ENCODE measurements around the gene SLC19A1.

The SLC19A1 gene

GRCh38 chr21:45524756-45525152 lies 17.5 kb downstream of the SLC19A1 start:
- TF ChIP-seq POLR2AphosphoS5 (IDR thresholded peaks at IDR 0.05; ENCODE audit: borderline replicate concordance, low read depth, low read length) (no peak), EZH2 (IDR thresholded peaks at IDR 0.05) (no peak), FOXP2 (optimal IDR thresholded peaks at IDR 0.05; ENCODE audit: control extremely low read depth, extremely low read length, insufficient read depth) (no peak)
- Histone ChIP-seq H3K27ac (no peak overlapping the region), H3K36me3 (ENCODE audit: insufficient read depth, low read length) (peaks cover 50% of the 10 kb centered on the region), H3K4me3 (no peak overlapping the region), H3K9ac (ENCODE audit: insufficient read length) (no peak overlapping the region), H3K9me3 (ENCODE audit: low read depth, low read length) (peaks cover 12% of the 10 kb centered on the region)
- no peak for DNase-seq (ENCODE audit: low read depth, low spot score)

GRCh38 chr21:45523411-45524101 lies 18.7 kb downstream of the SLC19A1 start:
- peaks cover 23% of the 10 kb centered on the region for H3K9me3 ChIP-seq (ENCODE audit: low read depth, low read length)
- H3K4me3 ChIP-seq, result no peak overlapping the region
- no peak for DNase-seq (ENCODE audit: low read depth, low spot score)
- no peak overlapping the region for H3K27ac ChIP-seq
- H3K36me3 ChIP-seq (ENCODE audit: insufficient read depth, low read length), result peaks cover 50% of the 10 kb centered on the region
- no peak overlapping the region for H3K9ac ChIP-seq (ENCODE audit: insufficient read length)
- no peak for TF ChIP-seq POLR2AphosphoS5 (IDR thresholded peaks at IDR 0.05; ENCODE audit: borderline replicate concordance, low read depth, low read length)
- no peak for TF ChIP-seq FOXP2 (optimal IDR thresholded peaks at IDR 0.05; ENCODE audit: control extremely low read depth, extremely low read length, insufficient read depth)
- no peak for TF ChIP-seq EZH2 (IDR thresholded peaks at IDR 0.05)

GRCh38 chr21:45522986-45523385 lies 19.3 kb downstream of the SLC19A1 start:
- Histone ChIP-seq H3K36me3 (ENCODE audit: insufficient read depth, low read length) (peaks cover 51% of the 10 kb centered on the region), H3K9ac (ENCODE audit: insufficient read length) (no peak overlapping the region), H3K27ac (no peak overlapping the region; the same call in 1 of the 2 replicates), H3K9me3 (ENCODE audit: low read depth, low read length) (peaks cover 29% of the 10 kb centered on the region), H3K4me3 (no peak overlapping the region)
- no peak for DNase-seq (ENCODE audit: low read depth, low spot score)
- TF ChIP-seq FOXP2 (optimal IDR thresholded peaks at IDR 0.05; ENCODE audit: control extremely low read depth, extremely low read length, insufficient read depth), result no peak
- no peak for TF ChIP-seq POLR2AphosphoS5 (IDR thresholded peaks at IDR 0.05; ENCODE audit: borderline replicate concordance, low read depth, low read length)
- no peak for TF ChIP-seq EZH2 (IDR thresholded peaks at IDR 0.05)

- Histone ChIP-seq H3K36me3 (ENCODE audit: insufficient read depth, low read length) (peaks cover 54% of the 10 kb centered on the region), H3K27ac (peak overlapping the region; percentile 21), H3K9me3 (ENCODE audit: low read depth, low read length) (peaks cover 30% of the 10 kb centered on the region), H3K4me3 (no peak overlapping the region), H3K9ac (ENCODE audit: insufficient read length) (no peak overlapping the region)
- TF ChIP-seq EZH2 (IDR thresholded peaks at IDR 0.05) (no peak), FOXP2 (optimal IDR thresholded peaks at IDR 0.05; ENCODE audit: control extremely low read depth, extremely low read length, insufficient read depth) (no peak), POLR2AphosphoS5 (IDR thresholded peaks at IDR 0.05; ENCODE audit: borderline replicate concordance, low read depth, low read length) (no peak)
- no peak for DNase-seq (ENCODE audit: low read depth, low spot score)
Measured at GRCh38 chr21:45522381-45522780, 19.9 kb downstream of the SLC19A1 start.

GRCh38 chr21:45521241-45521640 lies 21.0 kb downstream of the SLC19A1 start:
- Histone ChIP-seq H3K27ac (0 out of 2 replicates have a peak overlapping the region, but pooled peaks have one; percentile 29), H3K4me3 (no peak overlapping the region), H3K9me3 (ENCODE audit: low read depth, low read length) (peaks cover 30% of the 10 kb centered on the region), H3K9ac (ENCODE audit: insufficient read length) (no peak overlapping the region), H3K36me3 (ENCODE audit: insufficient read depth, low read length) (peaks cover 59% of the 10 kb centered on the region)
- DNase-seq (ENCODE audit: low read depth, low spot score), result no peak
- TF ChIP-seq EZH2 (IDR thresholded peaks at IDR 0.05), result no peak
- no peak for TF ChIP-seq FOXP2 (optimal IDR thresholded peaks at IDR 0.05; ENCODE audit: control extremely low read depth, extremely low read length, insufficient read depth)
- no peak for TF ChIP-seq POLR2AphosphoS5 (IDR thresholded peaks at IDR 0.05; ENCODE audit: borderline replicate concordance, low read depth, low read length)

- Histone ChIP-seq H3K36me3 (ENCODE audit: insufficient read depth, low read length) (peaks cover 52% of the 10 kb centered on the region), H3K27ac (no peak overlapping the region), H3K9me3 (ENCODE audit: low read depth, low read length) (peaks cover 30% of the 10 kb centered on the region), H3K4me3 (no peak overlapping the region), H3K9ac (ENCODE audit: insufficient read length) (no peak overlapping the region)
- DNase-seq (ENCODE audit: low read depth, low spot score), result no peak
- TF ChIP-seq FOXP2 (optimal IDR thresholded peaks at IDR 0.05; ENCODE audit: control extremely low read depth, extremely low read length, insufficient read depth) (no peak), POLR2AphosphoS5 (IDR thresholded peaks at IDR 0.05; ENCODE audit: borderline replicate concordance, low read depth, low read length) (no peak), EZH2 (IDR thresholded peaks at IDR 0.05) (no peak)
Measured at GRCh38 chr21:45519182-45519581, 23.1 kb downstream of the SLC19A1 start.

GRCh38 chr21:45518742-45519141 lies 23.5 kb downstream of the SLC19A1 start:
- no peak overlapping the region for H3K9ac ChIP-seq (ENCODE audit: insufficient read length)
- peaks cover 30% of the 10 kb centered on the region for H3K9me3 ChIP-seq (ENCODE audit: low read depth, low read length)
- H3K36me3 ChIP-seq (ENCODE audit: insufficient read depth, low read length), result peaks cover 54% of the 10 kb centered on the region
- no peak overlapping the region for H3K27ac ChIP-seq
- no peak overlapping the region for H3K4me3 ChIP-seq
- DNase-seq (ENCODE audit: low read depth, low spot score), result no peak
- no peak for TF ChIP-seq POLR2AphosphoS5 (IDR thresholded peaks at IDR 0.05; ENCODE audit: borderline replicate concordance, low read depth, low read length)
- TF ChIP-seq EZH2 (IDR thresholded peaks at IDR 0.05), result no peak
- TF ChIP-seq FOXP2 (optimal IDR thresholded peaks at IDR 0.05; ENCODE audit: control extremely low read depth, extremely low read length, insufficient read depth), result no peak

- TF ChIP-seq FOXP2 (optimal IDR thresholded peaks at IDR 0.05; ENCODE audit: control extremely low read depth, extremely low read length, insufficient read depth), result no peak
- no peak for TF ChIP-seq EZH2 (IDR thresholded peaks at IDR 0.05)
- TF ChIP-seq POLR2AphosphoS5 (IDR thresholded peaks at IDR 0.05; ENCODE audit: borderline replicate concordance, low read depth, low read length), result no peak
- no peak for DNase-seq (ENCODE audit: low read depth, low spot score)
Measured at GRCh38 chr21:45517249-45518065, 24.8 kb downstream of the SLC19A1 start.

More at GRCh38 chr21:45517249-45518065, 24.8 kb downstream of the SLC19A1 start:
- no peak overlapping the region for H3K9ac ChIP-seq (ENCODE audit: insufficient read length)
- peak overlapping the region; percentile 46; the same call in 1 of the 2 replicates for H3K27ac ChIP-seq
- peaks cover 56% of the 10 kb centered on the region for H3K36me3 ChIP-seq (ENCODE audit: insufficient read depth, low read length)
- H3K4me3 ChIP-seq, result no peak overlapping the region
- H3K9me3 ChIP-seq (ENCODE audit: low read depth, low read length), result peaks cover 30% of the 10 kb centered on the region

All from SK-N-MC (cell line).